Panc1 (cell line): ENCODE data around the gene IGSF9. TPM values are rescaled to one million over a fixed set of nuclear protein-coding genes. Genes with fewer than 3 reads are reported as not detected.

ENCODE experiments used
- ATAC-seq: fragments of 200-7000 bp; cut with Tn5 transposase; 2 replicates; pipeline ENCODE4 v1.9.1; 2020; ENCODE audit warnings: mild to moderate bottlenecking, moderate library complexity
- BruUV-seq: library from RNA; stranded (reverse); fragments of 400-500 nt; replicated peaks from 2 replicates; lab custom pipeline; 2021; lab: Mats Ljungman, UMichigan
- CTCF ChIA-PET: fragments of 300-600 bp; sonication (Branson Sonifier 250); formaldehyde crosslinking; loops from one replicate; lab custom pipeline; 2022; ENCODE audit warnings: antibody characterized with exemption; lab: Charles Lee
- POLR2A ChIA-PET: fragments of 300-600 bp; sonication (Branson Sonifier 250); formaldehyde crosslinking; loops from one replicate; lab custom pipeline; 2022; ENCODE audit warnings: antibody characterized with exemption; lab: Charles Lee
- DNase-seq: peaks from one replicate; pipeline ENCODE4 v3.0.0-alpha.2; 2010; ENCODE audit warnings: low read depth, low spot score
- H3K27ac ChIP-seq: 2 replicates; pipeline ENCODE4 v1.5.1; 2011; ENCODE audit warnings: mild to moderate bottlenecking, low read length, inconsistent platforms
- H3K27me3 ChIP-seq: fragments of 200-500 bp; sonication (Bioruptor generic); 2 replicates; pipeline ENCODE4 v1.6.0; 2014; ENCODE audit warnings: low read length, inconsistent platforms; ENCODE audit not compliant: control insufficient read depth, insufficient read depth
- H3K36me3 ChIP-seq: fragments of 200-500 bp; sonication (Bioruptor generic); 2 replicates; pipeline ENCODE4 v1.5.1; 2014; ENCODE audit warnings: inconsistent platforms, mild to moderate bottlenecking, low read length, moderate library complexity; ENCODE audit not compliant: control insufficient read depth, insufficient read depth
- H3K4me1 ChIP-seq: 2 replicates; pipeline ENCODE4 v1.5.1; 2011; ENCODE audit warnings: inconsistent platforms, mild to moderate bottlenecking, low read length, moderate library complexity; ENCODE audit not compliant: control insufficient read depth, insufficient read depth
- H3K4me3 ChIP-seq, 2 experiments: 2 replicates each; pipeline ENCODE4 v1.5.1; 2011 to 2012; ENCODE audit warnings: low read depth in 2 of 2, low read length in 2 of 2, mild to moderate bottlenecking in 2 of 2, inconsistent platforms in 1 of 2, moderate library complexity in 1 of 2
- H3K9me3 ChIP-seq: fragments of 200-500 bp; sonication (Bioruptor generic); 2 replicates; pipeline ENCODE4 v1.5.1; 2014; ENCODE audit warnings: low read depth, mild to moderate bottlenecking, inconsistent platforms, low read length, moderate library complexity; ENCODE audit not compliant: control insufficient read depth, insufficient read depth
- POLR2AphosphoS5 ChIP-seq: IDR thresholded peaks from 2 replicates; pipeline ENCODE4 v1.6.1; 2012; ENCODE audit warnings: mild to moderate bottlenecking, low read depth, low read length, moderate library complexity
- SIN3A ChIP-seq: IDR thresholded peaks from 2 replicates; pipeline ENCODE4 v1.6.1; 2012; ENCODE audit warnings: low read depth, mild to moderate bottlenecking, low read length, moderate library complexity, borderline replicate concordance; ENCODE audit not compliant: insufficient read depth
- TCF7L2 ChIP-seq: IDR thresholded peaks from 2 replicates; pipeline ENCODE4 v1.6.1; 2011; ENCODE audit warnings: mild to moderate bottlenecking, low read depth, low read length, inconsistent platforms
- in situ Hi-C: cut with HindIII; loops from 2 replicates; pipeline ENCODE4 v1.10.0; 2016; ENCODE audit warnings: low sequenced_read_pairs, low pct_unique_long_range_greater_than_20kb
- intact Hi-C: fragments of 100-400 bp; cut with micrococcal nuclease; formaldehyde crosslinking; loops from one replicate; pipeline ENCODE4 v1.10.0; 2022; ENCODE audit not compliant: unreplicated experiment
- total RNA-seq: library from RNA; stranded (reverse); gene quantifications from one replicate; pipeline ENCODE4 v1.2.1, GENCODE V29; 2021; ENCODE audit not compliant: unreplicated experiment
- TF ChIP-seq, protein P1 (sequence below): fragments of 450-650 bp; IDR thresholded peaks from 2 replicates; pipeline ENCODE4 v1.5.1; 2017; ENCODE audit warnings: mild to moderate bottlenecking
- TF ChIP-seq, protein P2 (sequence below), 2 experiments: IDR thresholded peaks; 2 replicates each; pipeline ENCODE4 v1.6.1; 2011 to 2012; ENCODE audit warnings: low read depth in 2 of 2, control low read depth in 1 of 2, low read length in 1 of 2, mild to moderate bottlenecking in 1 of 2, moderate library complexity in 1 of 2; ENCODE audit not compliant: insufficient read depth in 1 of 2

IGSF9 gene
- total RNA-seq, 1 experiment from 2014 or later: 0.51 TPM

DNA sequence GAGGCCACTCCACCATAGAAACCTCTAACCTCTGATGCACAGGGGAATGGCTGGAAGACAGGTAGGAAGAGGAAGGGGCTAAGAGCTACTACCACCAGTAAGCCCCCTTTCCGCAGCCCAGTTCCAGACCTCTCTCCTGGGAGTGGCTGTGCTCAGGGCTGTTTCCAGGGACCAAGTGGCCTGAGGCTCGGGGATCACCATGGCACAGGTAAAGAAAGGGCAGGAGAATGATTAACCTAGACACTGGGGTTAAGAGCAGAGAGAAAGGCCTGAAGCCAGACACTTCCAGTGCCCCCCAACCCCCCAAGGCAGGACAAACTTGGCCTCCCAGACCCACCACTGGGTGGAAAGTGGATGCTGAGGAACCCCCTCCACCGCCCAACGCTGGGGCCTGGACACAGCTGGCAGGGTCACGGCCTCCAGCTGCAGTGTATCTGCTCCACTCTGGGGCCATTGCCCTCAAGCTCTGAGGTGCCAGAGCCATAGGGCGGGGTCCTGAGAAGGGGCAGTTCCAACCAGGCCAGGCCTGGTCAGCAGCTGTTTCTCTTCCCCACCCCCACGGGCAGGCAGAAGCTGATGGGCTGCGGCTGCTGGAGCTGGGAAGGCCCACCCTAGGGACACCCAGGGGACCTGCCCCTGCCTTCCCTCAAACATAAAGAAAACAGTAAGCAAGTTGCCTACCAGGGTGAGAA, 22.8 kb downstream of the IGSF9 start:
- ATAC-seq: no peak
- DNase-seq: no peak
- TF ChIP-seq SIN3A (no peak), TCF7L2 (no peak)
- TF ChIP-seq, protein P1, sequence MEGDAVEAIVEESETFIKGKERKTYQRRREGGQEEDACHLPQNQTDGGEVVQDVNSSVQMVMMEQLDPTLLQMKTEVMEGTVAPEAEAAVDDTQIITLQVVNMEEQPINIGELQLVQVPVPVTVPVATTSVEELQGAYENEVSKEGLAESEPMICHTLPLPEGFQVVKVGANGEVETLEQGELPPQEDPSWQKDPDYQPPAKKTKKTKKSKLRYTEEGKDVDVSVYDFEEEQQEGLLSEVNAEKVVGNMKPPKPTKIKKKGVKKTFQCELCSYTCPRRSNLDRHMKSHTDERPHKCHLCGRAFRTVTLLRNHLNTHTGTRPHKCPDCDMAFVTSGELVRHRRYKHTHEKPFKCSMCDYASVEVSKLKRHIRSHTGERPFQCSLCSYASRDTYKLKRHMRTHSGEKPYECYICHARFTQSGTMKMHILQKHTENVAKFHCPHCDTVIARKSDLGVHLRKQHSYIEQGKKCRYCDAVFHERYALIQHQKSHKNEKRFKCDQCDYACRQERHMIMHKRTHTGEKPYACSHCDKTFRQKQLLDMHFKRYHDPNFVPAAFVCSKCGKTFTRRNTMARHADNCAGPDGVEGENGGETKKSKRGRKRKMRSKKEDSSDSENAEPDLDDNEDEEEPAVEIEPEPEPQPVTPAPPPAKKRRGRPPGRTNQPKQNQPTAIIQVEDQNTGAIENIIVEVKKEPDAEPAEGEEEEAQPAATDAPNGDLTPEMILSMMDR: no peak
- Histone ChIP-seq H3K27me3 (no peaks in the 10 kb centered on the region), H3K4me3 (peak overlapping the region; percentile 81 to 96), H3K4me1 (peaks cover 60% of the 10 kb centered on the region), H3K27ac (peak overlapping the region; percentile 87), H3K9me3 (no peaks in the 10 kb centered on the region), H3K36me3 (0 out of 2 replicates have a peak, but pooled peaks cover 5% of the 10 kb centered on the region)
- ChIA-PET CTCF (interaction anchor here (0.6 kb wide), 1 partner anchor 113 kb away, joined by 4 read pairs; no protein-coding TSS in a partner anchor), POLR2A (no interaction called here)
- BruUV-seq: no TSS peak
- intact Hi-C loops: no loop called here
- in situ Hi-C loops: no loop called here

DNA sequence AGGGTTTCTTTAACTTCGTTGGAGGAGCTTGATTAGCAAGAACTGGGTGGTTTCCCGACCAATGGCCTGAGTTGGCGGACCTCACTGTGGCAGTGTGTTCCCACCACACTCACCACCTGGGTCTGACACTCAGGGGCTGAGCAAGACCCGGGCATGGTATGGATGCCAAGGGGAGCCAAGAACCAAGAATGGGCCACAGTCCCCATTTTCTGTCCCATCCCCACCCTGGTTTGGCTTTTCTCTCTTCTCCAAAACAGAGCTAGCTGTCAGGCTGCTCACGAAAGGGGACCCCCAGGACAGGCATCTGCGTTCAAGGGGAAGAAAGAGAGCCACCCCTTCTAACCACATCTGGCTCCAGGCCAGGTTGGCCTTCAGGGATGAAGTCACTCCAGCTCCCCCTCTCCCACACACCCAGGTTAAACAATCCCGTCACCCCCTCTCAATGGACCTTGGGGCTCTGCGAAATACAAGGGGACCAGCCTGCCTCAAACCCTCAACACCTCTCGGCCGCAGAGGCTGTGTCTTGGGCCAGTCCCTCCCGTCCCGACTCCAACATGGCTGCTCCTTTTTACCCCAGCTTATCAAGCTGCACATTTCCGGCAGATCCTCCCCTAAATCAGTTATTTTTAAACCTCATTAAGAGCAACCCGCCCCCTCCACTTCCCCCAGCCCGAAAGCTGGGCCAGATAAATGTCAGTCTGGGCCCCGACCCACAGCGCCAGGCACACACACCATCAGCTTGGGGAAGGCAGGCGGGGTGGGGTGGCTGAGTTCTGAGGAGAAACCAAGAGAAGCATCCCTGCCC, 23.5 kb downstream of the IGSF9 start:
- Histone ChIP-seq H3K27ac (peak overlapping the region; percentile 87), H3K4me3 (peak overlapping the region; percentile 81 to 96), H3K4me1 (peaks cover 66% of the 10 kb centered on the region), H3K36me3 (0 out of 2 replicates have a peak, but pooled peaks cover 5% of the 10 kb centered on the region), H3K27me3 (no peaks in the 10 kb centered on the region), H3K9me3 (no peaks in the 10 kb centered on the region)
- ATAC-seq: no peak
- intact Hi-C loops: no loop called here
- CTCF ChIA-PET: interaction anchor here (0.6 kb wide), 1 partner anchor 114 kb away, joined by 4 read pairs; no protein-coding TSS in a partner anchor
- no peak for DNase-seq
- in situ Hi-C loops: no loop called here
- TSS peak; percentile 14 for BruUV-seq
- TF ChIP-seq, protein P1: no peak
- TF ChIP-seq TCF7L2 (no peak), POLR2AphosphoS5 (no peak), SIN3A (no peak)
- TF ChIP-seq, protein P2, sequence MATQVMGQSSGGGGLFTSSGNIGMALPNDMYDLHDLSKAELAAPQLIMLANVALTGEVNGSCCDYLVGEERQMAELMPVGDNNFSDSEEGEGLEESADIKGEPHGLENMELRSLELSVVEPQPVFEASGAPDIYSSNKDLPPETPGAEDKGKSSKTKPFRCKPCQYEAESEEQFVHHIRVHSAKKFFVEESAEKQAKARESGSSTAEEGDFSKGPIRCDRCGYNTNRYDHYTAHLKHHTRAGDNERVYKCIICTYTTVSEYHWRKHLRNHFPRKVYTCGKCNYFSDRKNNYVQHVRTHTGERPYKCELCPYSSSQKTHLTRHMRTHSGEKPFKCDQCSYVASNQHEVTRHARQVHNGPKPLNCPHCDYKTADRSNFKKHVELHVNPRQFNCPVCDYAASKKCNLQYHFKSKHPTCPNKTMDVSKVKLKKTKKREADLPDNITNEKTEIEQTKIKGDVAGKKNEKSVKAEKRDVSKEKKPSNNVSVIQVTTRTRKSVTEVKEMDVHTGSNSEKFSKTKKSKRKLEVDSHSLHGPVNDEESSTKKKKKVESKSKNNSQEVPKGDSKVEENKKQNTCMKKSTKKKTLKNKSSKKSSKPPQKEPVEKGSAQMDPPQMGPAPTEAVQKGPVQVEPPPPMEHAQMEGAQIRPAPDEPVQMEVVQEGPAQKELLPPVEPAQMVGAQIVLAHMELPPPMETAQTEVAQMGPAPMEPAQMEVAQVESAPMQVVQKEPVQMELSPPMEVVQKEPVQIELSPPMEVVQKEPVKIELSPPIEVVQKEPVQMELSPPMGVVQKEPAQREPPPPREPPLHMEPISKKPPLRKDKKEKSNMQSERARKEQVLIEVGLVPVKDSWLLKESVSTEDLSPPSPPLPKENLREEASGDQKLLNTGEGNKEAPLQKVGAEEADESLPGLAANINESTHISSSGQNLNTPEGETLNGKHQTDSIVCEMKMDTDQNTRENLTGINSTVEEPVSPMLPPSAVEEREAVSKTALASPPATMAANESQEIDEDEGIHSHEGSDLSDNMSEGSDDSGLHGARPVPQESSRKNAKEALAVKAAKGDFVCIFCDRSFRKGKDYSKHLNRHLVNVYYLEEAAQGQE (IDR thresholded peaks at IDR 0.05; ENCODE audit: insufficient read depth in 1 of 2, low read depth in 2 of 2, low read length in 1 of 2): no peak
- POLR2A ChIA-PET: no interaction called here
